GM10847 (cell line): Measurements from ENCODE around the gene FRAS1.

Experiments
- POLR2A ChIP-seq: IDR thresholded peaks from 2 replicates; pipeline ENCODE4 v1.6.1; 2011; ENCODE audit not compliant: insufficient read length; ENCODE audit errors: extremely low read depth

FRAS1 gene

GRCh38 chr4:78310007-78310739 is 253.1 kb downstream of the FRAS1 start:
- no peak for TF ChIP-seq POLR2A

GRCh38 chr4:78310740-78311115 is 253.6 kb downstream of the FRAS1 start:
- TF ChIP-seq POLR2A, result no peak

- no peak for TF ChIP-seq POLR2A
These were observed 254.2 kb downstream of the FRAS1 start for GRCh38 chr4:78311306-78311705.

GRCh38 chr4:78312989-78313753 is 256.0 kb downstream of the FRAS1 start:
- TF ChIP-seq POLR2A, result no peak

GRCh38 chr4:78313754-78314120 is 256.6 kb downstream of the FRAS1 start:
- TF ChIP-seq POLR2A, result no peak

GRCh38 chr4:78318126-78318525 is 261.0 kb downstream of the FRAS1 start:
- TF ChIP-seq POLR2A, result no peak

GRCh38 chr4:78320349-78320935 is 263.3 kb downstream of the FRAS1 start:
- TF ChIP-seq POLR2A, result no peak

- no peak for TF ChIP-seq POLR2A
These were observed 264.9 kb downstream of the FRAS1 start for GRCh38 chr4:78322032-78322431.

GRCh38 chr4:78323439-78323838 is 266.3 kb downstream of the FRAS1 start:
- no peak for TF ChIP-seq POLR2A

- TF ChIP-seq POLR2A, result no peak
These were observed 267.5 kb downstream of the FRAS1 start for GRCh38 chr4:78324625-78325024.

- no peak for TF ChIP-seq POLR2A
These were observed 268.4 kb downstream of the FRAS1 start for GRCh38 chr4:78325271-78326157.

GRCh38 chr4:78331186-78331585 is 274.1 kb downstream of the FRAS1 start:
- no peak for TF ChIP-seq POLR2A

GRCh38 chr4:78331965-78332364 is 274.8 kb downstream of the FRAS1 start:
- TF ChIP-seq POLR2A, result no peak

GRCh38 chr4:78332976-78333375 is 275.9 kb downstream of the FRAS1 start:
- TF ChIP-seq POLR2A, result no peak

GRCh38 chr4:78336093-78336943 is 279.2 kb downstream of the FRAS1 start:
- no peak for TF ChIP-seq POLR2A
